Activated B cell treated with CpG ODN at 0.5 μM for 24 hours (primary cell): ENCODE measurements around the gene ZFR2. TPM values are rescaled to one million over a fixed set of nuclear protein-coding genes. Genes with fewer than 3 reads are reported as not detected.

Experiments
- ATAC-seq: fragments of 200-7000 bp; cut with Tn5 transposase; one replicate; pipeline ENCODE4 v1.10.0; 2021; ENCODE audit warnings: low read depth, mild to moderate bottlenecking, moderate library complexity
- CTCF ChIA-PET: fragments of 350-600 bp; sonication (Branson Sonifier 250); formaldehyde crosslinking; loops from one replicate; lab custom pipeline; 2021; ENCODE audit warnings: antibody characterized with exemption; lab: Charles Lee
- POLR2A ChIA-PET: fragments of 350-600 bp; sonication (Branson Sonifier 250); formaldehyde crosslinking; loops from one replicate; lab custom pipeline; 2021; ENCODE audit warnings: antibody characterized with exemption; lab: Charles Lee
- DNase-seq: peaks from one replicate; pipeline ENCODE4 v3.0.0; 2022
- H3K27ac Mint-ChIP-seq: one replicate; pipeline ENCODE4 v1.8.0; 2020; ENCODE audit warnings: mixed read lengths
- H3K27me3 Mint-ChIP-seq: one replicate; pipeline ENCODE4 v1.8.0; 2021; ENCODE audit warnings: mixed read lengths
- H3K36me3 Mint-ChIP-seq: one replicate; pipeline ENCODE4 v1.8.0; 2021; ENCODE audit warnings: low read depth, mixed read lengths
- H3K4me1 Mint-ChIP-seq: one replicate; pipeline ENCODE4 v1.8.0; 2021; ENCODE audit warnings: mixed read lengths
- H3K4me3 Mint-ChIP-seq: one replicate; pipeline ENCODE4 v1.8.0; 2020; ENCODE audit warnings: mild to moderate bottlenecking, mixed read lengths
- H3K9me3 Mint-ChIP-seq: one replicate; pipeline ENCODE4 v1.8.0; 2020; ENCODE audit warnings: mixed read lengths
- intact Hi-C: fragments of 100-400 bp; cut with micrococcal nuclease; formaldehyde crosslinking; loops from one replicate; pipeline ENCODE4 v1.15.1; 2024
- total RNA-seq: library from RNA; stranded (reverse); gene quantifications from 2 replicates; pipeline ENCODE4 v1.2.3, GENCODE V29; 2022
- TF ChIP-seq, protein P1 (sequence below): fragments of 200-600 bp; IDR thresholded peaks from one replicate; pipeline ENCODE4 v1.8.0; 2022; ENCODE audit warnings: antibody characterized with exemption, mild to moderate bottlenecking

The ZFR2 gene
- total RNA-seq, 1 donor from 2014 or later = 0.31 TPM

DNA sequence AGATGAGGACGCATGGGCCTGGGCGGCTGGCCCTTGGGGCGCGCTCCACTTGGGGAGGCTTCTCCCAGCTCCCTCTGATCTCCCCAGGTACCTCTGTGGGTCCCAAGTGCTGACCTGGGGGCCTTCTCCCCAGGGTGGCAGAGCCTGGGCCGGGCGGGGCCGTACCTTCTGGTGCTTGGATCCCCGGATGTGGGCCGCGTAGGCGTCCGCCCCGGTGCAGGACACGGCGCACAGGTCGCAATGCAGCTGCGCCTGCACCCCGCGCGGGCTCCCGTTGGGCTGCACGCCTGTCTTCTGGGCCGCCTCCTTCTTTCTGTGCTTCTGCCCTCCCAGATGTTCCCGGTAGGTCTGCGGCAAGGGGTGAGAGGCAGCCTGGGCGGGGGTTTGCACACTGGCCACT, 41.5 kb downstream of the ZFR2 start:
- TF ChIP-seq, protein P1, sequence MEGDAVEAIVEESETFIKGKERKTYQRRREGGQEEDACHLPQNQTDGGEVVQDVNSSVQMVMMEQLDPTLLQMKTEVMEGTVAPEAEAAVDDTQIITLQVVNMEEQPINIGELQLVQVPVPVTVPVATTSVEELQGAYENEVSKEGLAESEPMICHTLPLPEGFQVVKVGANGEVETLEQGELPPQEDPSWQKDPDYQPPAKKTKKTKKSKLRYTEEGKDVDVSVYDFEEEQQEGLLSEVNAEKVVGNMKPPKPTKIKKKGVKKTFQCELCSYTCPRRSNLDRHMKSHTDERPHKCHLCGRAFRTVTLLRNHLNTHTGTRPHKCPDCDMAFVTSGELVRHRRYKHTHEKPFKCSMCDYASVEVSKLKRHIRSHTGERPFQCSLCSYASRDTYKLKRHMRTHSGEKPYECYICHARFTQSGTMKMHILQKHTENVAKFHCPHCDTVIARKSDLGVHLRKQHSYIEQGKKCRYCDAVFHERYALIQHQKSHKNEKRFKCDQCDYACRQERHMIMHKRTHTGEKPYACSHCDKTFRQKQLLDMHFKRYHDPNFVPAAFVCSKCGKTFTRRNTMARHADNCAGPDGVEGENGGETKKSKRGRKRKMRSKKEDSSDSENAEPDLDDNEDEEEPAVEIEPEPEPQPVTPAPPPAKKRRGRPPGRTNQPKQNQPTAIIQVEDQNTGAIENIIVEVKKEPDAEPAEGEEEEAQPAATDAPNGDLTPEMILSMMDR = no peak
- POLR2A ChIA-PET = no interaction called here
- CTCF ChIA-PET = no interaction called here
- ATAC-seq (no peak), DNase-seq (no peak)
- Mint-ChIP-seq H3K4me3 (no peak overlapping the region), H3K9me3 (no peaks in the 10 kb centered on the region), H3K27me3 (peaks cover 3% of the 10 kb centered on the region), H3K36me3 (no peaks in the 10 kb centered on the region), H3K4me1 (peaks cover 4% of the 10 kb centered on the region), H3K27ac (no peak overlapping the region)
- intact Hi-C loops = loop anchor here (10.0 kb wide), 1 partner anchor 123 kb away; the partner anchor contains the start of genes PIP5K1C and TJP3

DNA sequence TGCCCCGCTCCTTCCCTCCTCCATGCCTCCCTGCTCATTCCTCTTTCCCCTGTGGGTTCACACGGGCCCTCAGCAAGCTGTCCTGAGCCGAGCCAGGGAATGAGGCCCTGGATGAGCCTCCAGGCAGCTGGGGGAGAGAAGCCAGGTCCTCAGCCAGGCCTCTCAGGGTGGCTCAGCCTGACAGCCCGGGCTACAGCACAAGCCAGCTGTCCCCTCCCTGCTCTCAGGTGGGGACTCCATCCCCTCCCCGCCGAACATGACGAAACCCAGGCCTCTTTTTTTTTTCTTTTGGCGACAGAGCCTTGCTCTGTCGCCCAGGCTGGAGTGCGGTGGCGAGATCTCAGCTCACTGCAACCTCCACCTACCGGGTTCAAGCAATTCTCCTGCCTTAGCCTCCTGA, 42.7 kb downstream of the ZFR2 start:
- no peaks in the 10 kb centered on the region for H3K36me3 Mint-ChIP-seq
- no peak for ATAC-seq
- no peak overlapping the region for H3K4me3 Mint-ChIP-seq
- H3K9me3 Mint-ChIP-seq = no peaks in the 10 kb centered on the region
- intact Hi-C loops = loop anchor here (10.0 kb wide), 1 partner anchor 121 kb away; the partner anchor contains the start of genes PIP5K1C and TJP3
- ChIA-PET CTCF (no interaction called here), POLR2A (no interaction called here)
- no peak overlapping the region for H3K27ac Mint-ChIP-seq
- TF ChIP-seq, protein P1 = no peak
- H3K27me3 Mint-ChIP-seq = peaks cover 3% of the 10 kb centered on the region
- DNase-seq = no peak
- peaks cover 10% of the 10 kb centered on the region for H3K4me1 Mint-ChIP-seq

DNA sequence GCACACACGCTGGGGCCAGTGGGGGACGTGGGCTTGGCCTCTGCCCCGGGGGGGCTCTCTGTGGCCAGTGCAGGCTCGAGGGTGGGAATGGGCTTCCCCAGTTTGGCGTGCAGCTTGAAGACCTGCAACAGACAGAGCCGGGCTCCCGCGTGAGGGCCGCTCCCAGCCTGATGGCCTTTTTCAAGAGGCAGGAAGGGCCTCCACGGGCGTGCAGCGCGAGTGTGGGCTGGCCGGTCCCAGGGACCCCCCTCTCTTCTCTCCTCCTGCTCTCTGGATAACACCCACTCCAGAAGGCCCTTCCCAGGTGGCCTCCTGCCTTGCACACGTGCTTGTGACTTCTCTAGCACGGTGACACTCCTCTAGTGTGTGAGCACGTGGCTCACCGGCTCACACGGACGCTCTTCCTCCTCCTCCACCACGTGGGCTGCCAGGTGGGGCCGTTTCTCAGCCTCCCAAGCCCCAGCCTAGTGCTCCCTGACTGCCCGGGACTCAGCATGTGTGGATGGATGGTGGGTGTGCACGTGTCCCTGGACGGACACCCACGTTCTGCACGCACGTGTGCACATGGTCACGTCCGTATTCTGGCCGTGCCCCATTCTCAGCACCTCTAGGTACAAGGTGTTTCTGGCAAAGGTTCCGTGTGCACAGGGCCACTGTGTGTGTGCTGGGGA, 43.4 kb downstream of the ZFR2 start:
- ATAC-seq = no peak
- no peaks in the 10 kb centered on the region for H3K36me3 Mint-ChIP-seq
- TF ChIP-seq, protein P1 = no peak
- no peaks in the 10 kb centered on the region for H3K9me3 Mint-ChIP-seq
- DNase-seq = no peak
- no peak overlapping the region for H3K4me3 Mint-ChIP-seq
- POLR2A ChIA-PET = no interaction called here
- H3K27me3 Mint-ChIP-seq = peaks cover 3% of the 10 kb centered on the region
- H3K4me1 Mint-ChIP-seq = peaks cover 10% of the 10 kb centered on the region
- intact Hi-C loops = loop anchor here (10.0 kb wide), 1 partner anchor 121 kb away; the partner anchor contains the start of genes PIP5K1C and TJP3
- CTCF ChIA-PET = no interaction called here
- no peak overlapping the region for H3K27ac Mint-ChIP-seq

DNA sequence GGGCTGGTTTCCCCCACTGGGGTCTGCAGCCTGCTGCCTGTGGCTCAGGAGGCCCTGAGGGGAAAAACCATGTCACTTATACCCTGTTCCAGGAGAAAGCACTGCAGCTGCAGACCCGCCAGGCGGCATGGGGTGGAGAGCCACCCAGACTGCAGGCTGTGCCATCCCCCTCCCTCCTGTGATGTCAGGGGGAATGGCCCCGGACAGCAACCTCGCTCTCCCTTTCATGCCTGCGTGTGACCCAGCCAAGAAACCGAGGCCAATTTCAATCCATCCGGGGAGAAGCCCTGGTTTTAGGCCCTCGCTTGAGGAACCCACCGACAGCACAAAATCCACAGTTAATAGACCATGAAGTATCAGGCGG, 45.5 kb downstream of the ZFR2 start:
- POLR2A ChIA-PET = interaction anchor here (0.6 to 3.5 kb wide), 3 partner anchors 12 to 129 kb away, joined by 8 to 37 read pairs (median 14); partner anchors contain the start of genes APBA3 and MRPL54
- ATAC-seq (no peak), DNase-seq (no peak)
- Mint-ChIP-seq H3K4me1 (peaks cover 10% of the 10 kb centered on the region), H3K9me3 (no peaks in the 10 kb centered on the region), H3K4me3 (no peak overlapping the region), H3K36me3 (no peaks in the 10 kb centered on the region), H3K27ac (no peak overlapping the region), H3K27me3 (no peaks in the 10 kb centered on the region)
- CTCF ChIA-PET = interaction anchor here (0.6 to 2.7 kb wide), 3 partner anchors 11 to 386 kb away, joined by 3 to 27 read pairs (median 17); partner anchors contain the start of genes APBA3 and MRPL54
- intact Hi-C loops = loop anchor here (10.0 kb wide), 1 partner anchor 119 kb away; the partner anchor contains the start of genes PIP5K1C and TJP3
- TF ChIP-seq, protein P1 = no peak

DNA sequence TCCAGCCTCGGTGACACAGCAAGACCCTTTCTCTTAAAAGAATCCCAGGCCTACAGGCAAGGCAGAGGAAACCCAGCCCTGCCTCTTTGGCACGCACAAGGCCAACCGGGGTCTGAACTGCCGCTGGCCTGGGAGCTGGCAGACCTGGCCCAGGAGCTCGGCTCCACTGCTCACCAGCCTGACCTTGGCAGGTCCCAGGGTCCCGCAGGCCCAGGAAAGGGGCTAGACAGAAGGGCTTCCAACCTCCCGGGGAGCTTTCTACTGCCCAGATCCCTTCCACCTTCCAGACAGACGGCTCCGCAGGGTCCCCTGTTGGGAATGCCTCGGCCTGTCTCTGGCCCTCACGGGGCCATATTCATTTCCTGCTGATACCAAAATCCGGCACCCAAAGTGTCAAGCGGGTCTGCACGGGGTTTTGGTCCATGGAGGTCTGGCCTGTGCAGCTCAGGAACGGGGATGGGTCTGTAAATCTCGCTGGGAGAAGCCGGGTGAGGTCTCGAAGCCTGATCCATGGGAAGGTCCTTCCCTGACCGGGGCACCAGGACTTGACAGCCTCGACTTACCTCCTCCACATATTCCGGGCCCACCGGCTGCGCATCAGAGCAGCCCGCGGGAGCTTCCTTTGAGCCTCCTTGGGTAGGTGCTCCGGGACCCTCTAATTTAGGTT, 46.0 kb downstream of the ZFR2 start:
- TF ChIP-seq, protein P1 = no peak
- DNase-seq (no peak), ATAC-seq (no peak)
- no peaks in the 10 kb centered on the region for H3K36me3 Mint-ChIP-seq
- H3K4me1 Mint-ChIP-seq = peaks cover 13% of the 10 kb centered on the region
- H3K27me3 Mint-ChIP-seq = no peaks in the 10 kb centered on the region
- intact Hi-C loops = loop anchor here (1.0 to 10.0 kb wide), 5 partner anchors 13 to 157 kb away; partner anchors contain the start of genes APBA3, PIP5K1C and TJP3
- ChIA-PET CTCF (interaction anchor here (0.6 to 2.7 kb wide), 3 partner anchors 11 to 385 kb away, joined by 3 to 27 read pairs (median 17); partner anchors contain the start of genes APBA3 and MRPL54), POLR2A (interaction anchor here (0.6 to 3.5 kb wide), 4 partner anchors 11 to 129 kb away, joined by 4 to 37 read pairs (median 11); partner anchors contain the start of genes APBA3 and MRPL54)
- H3K27ac Mint-ChIP-seq = no peak overlapping the region
- no peaks in the 10 kb centered on the region for H3K9me3 Mint-ChIP-seq
- H3K4me3 Mint-ChIP-seq = no peak overlapping the region
